SK-N-DZ (cell line): ENCODE measurements around the gene PTCD1.

ENCODE experiments used
- DNase-seq: peaks from one replicate; pipeline ENCODE4 v3.0.0-alpha.2; 2015; ENCODE audit warnings: low spot score

PTCD1 gene

GRCh38 chr7:99369767-99370391 is 68.7 kb downstream of the PTCD1 start:
- DNase-seq, result no peak

- no peak for DNase-seq
Observed at GRCh38 chr7:99368750-99369389, 69.7 kb downstream of the PTCD1 start.
